Suppressor macrophage (primary cell): ENCODE results near the gene C6orf15.

Source experiments
- DNase-seq, 4 experiments: peaks; one replicate each; pipeline ENCODE4 v3.0.0-alpha.2; 2020 to 2022
- total RNA-seq, 17 experiments: gene quantifications; one replicate each; lab custom pipeline; 2026; ENCODE audit warnings: mixed read lengths in 6 of 17, inconsistent platforms in 3 of 17; lab: John Stamatoyannopoulos, UW

Gene C6orf15
- 0 to 0.55 (median 0) reads per million in 17 experiments for total RNA-seq

GRCh38 chr6:31112478-31112877, at the start of gene C6orf15:
C6orf15 (minus strand) TSS chr6:31112575; CDS start chr6:31112555, 20 bp downstream.
- no peak for DNase-seq

- no peak for DNase-seq
Measured at GRCh38 chr6:31161216-31162126, 49.1 kb upstream of the C6orf15 start.

GRCh38 chr6:31158863-31159855, 46.8 kb upstream of the C6orf15 start:
- DNase-seq: peak in 1 of 4 experiments; percentile 9

- DNase-seq: peak; percentile 99 to 100 (median 99)
Measured at GRCh38 chr6:31158140-31158862, 45.9 kb upstream of the C6orf15 start, which contains the start of gene TCF19. TCF19 (plus strand) TSS chr6:31158589; CDS start chr6:31159470, 881 bp downstream.

GRCh38 chr6:31157513-31158139, 45.3 kb upstream of the C6orf15 start, which contains the start of gene CCHCR1:
CCHCR1 (minus strand) TSS chr6:31157802; CDS start chr6:31157600, 202 bp downstream.
- no peak for DNase-seq

GRCh38 chr6:31156641-31157040, 44.3 kb upstream of the C6orf15 start:
- DNase-seq: no peak

GRCh38 chr6:31154436-31154835, 42.1 kb upstream of the C6orf15 start:
- no peak for DNase-seq

GRCh38 chr6:31152781-31153180, 40.4 kb upstream of the C6orf15 start:
- DNase-seq: no peak

GRCh38 chr6:31149827-31150447, 37.6 kb upstream of the C6orf15 start:
- DNase-seq: no peak

- no peak for DNase-seq
Measured at GRCh38 chr6:31145386-31145785, 33.0 kb upstream of the C6orf15 start.

GRCh38 chr6:31144970-31145340, 32.6 kb upstream of the C6orf15 start:
- DNase-seq: no peak

- DNase-seq: no peak
Measured at GRCh38 chr6:31144296-31144969, 32.1 kb upstream of the C6orf15 start.

- DNase-seq: no peak
Measured at GRCh38 chr6:31143148-31143547, 30.8 kb upstream of the C6orf15 start.

GRCh38 chr6:31142361-31142761, 30.0 kb upstream of the C6orf15 start:
- no peak for DNase-seq

GRCh38 chr6:31140643-31141042, 28.3 kb upstream of the C6orf15 start:
- DNase-seq: no peak

GRCh38 chr6:31139599-31139998, 27.2 kb upstream of the C6orf15 start:
- no peak for DNase-seq

GRCh38 chr6:31138982-31139381, 26.6 kb upstream of the C6orf15 start, which contains the start of gene PSORS1C2:
PSORS1C2 (minus strand) TSS chr6:31139066; CDS start chr6:31139026, 40 bp downstream.
- DNase-seq: no peak

GRCh38 chr6:31135710-31136109, 23.3 kb upstream of the C6orf15 start:
- DNase-seq: no peak

- DNase-seq: no peak
Measured at GRCh38 chr6:31132806-31133205, 20.4 kb upstream of the C6orf15 start.

GRCh38 chr6:31131595-31131994, 19.2 kb upstream of the C6orf15 start:
- no peak for DNase-seq
